ENCODE measurements around the gene ADAM33. TPM values are rescaled to one million over a fixed set of nuclear protein-coding genes. Genes with fewer than 3 reads are reported as not detected.

The ADAM33 gene
- polyA plus RNA-seq, 2 donors: 27.3 to 83.1 TPM

DNA sequence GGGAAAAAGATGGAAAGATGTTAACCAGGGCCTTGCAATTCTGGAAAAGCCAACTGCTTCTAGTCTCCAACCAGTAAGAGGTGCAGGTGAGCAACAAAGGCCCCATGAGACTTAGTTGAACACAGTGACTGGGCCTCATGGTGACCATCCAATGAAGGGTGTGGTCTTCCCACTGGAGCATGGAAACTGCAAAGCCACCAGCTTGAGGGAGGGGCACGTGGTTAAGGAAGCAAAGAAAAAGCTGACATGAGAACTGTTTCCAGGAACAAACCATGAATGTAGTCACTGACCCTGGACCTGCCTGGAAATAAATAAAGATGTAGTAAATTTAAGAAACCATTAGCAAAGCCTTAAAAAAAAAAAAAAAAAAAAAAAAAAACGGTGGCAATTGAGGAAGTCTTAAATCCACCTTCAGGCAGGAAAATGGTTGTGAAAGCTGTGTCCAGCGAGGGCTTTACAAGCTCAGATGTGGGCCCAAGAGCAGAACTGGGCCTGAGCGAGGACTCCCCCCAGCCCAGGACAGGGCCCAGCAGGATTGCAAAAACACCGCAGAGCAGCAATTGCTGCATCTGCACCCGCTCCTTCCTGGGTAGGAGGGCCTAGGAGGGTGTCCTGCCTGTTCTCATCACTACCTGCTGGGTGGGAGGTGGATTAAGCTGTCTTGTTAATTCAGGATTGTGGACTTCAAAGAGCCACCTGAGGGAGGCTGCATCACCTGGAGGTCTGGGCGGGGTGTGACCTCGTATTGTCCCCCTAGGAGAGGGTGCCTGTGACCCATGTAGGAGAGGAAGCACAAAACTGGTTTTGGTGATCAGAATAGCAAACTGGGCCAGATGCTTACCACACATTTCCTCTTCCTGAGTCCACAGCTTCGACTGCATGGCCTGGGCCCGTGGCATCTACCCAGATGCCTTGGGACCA is 28.9 kb downstream of the ADAM33 start:
- peaks cover 5 to 7% of the 10 kb centered on the region in 2 donors for H3K36me3 ChIP-seq (ENCODE audit: control insufficient read depth in 2 of 2, insufficient read depth in 2 of 2, low read length in 1 of 2)
- no peaks in the 10 kb centered on the region for H3K9me3 ChIP-seq (ENCODE audit: control insufficient read depth in 2 of 2, insufficient read depth in 1 of 2, low read depth in 1 of 2, low read length in 1 of 2)
- peaks cover 0 to 3% of the 10 kb centered on the region in 2 donors for H3K4me1 ChIP-seq (ENCODE audit: control insufficient read depth in 2 of 2, insufficient read depth in 2 of 2, low read length in 1 of 2)
- 78 to 85% methylated on average over 10 of the region's 10 CpGs for WGBS, 2 donors
- peak overlapping the region in 1 of 2 donors; percentile 63 for H3K27ac ChIP-seq (ENCODE audit: low read depth in 2 of 2, low read length in 1 of 2)
- no peaks in the 10 kb centered on the region for H3K27me3 ChIP-seq (ENCODE audit: control insufficient read depth in 1 of 2, insufficient read depth in 2 of 2, low read length in 2 of 2)
- no peak overlapping the region for H3K4me3 ChIP-seq (ENCODE audit: low read depth in 1 of 2, low read length in 2 of 2)

DNA sequence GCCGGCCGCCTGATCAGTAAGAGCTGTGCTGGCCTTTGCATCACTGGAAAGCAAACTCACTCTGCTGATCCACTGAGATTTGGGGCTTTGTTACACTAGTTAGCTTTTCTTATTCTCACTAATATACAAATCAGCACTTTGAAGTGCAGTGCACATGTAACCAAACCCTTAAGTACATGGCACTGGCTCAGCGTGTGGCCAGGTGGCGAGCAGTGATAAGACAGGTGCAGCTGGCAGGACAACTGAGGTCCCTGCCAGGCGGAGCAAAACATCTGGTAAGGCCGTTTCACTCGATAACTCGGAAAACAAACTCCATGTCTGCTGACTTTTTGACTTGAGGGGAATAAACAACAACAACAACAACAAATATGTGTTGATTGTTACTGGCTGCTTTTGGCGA is 29.6 kb downstream of the ADAM33 start:
- Histone ChIP-seq H3K4me3 (ENCODE audit: low read depth in 1 of 2, low read length in 2 of 2) (no peak overlapping the region), H3K27ac (ENCODE audit: low read depth in 2 of 2, low read length in 1 of 2) (no peak overlapping the region), H3K9me3 (ENCODE audit: control insufficient read depth in 2 of 2, insufficient read depth in 1 of 2, low read depth in 1 of 2, low read length in 1 of 2) (no peaks in the 10 kb centered on the region), H3K36me3 (ENCODE audit: control insufficient read depth in 2 of 2, insufficient read depth in 2 of 2, low read length in 1 of 2) (peaks cover 5 to 7% of the 10 kb centered on the region in 2 donors), H3K4me1 (ENCODE audit: control insufficient read depth in 2 of 2, insufficient read depth in 2 of 2, low read length in 1 of 2) (peaks cover 0 to 3% of the 10 kb centered on the region in 2 donors), H3K27me3 (ENCODE audit: control insufficient read depth in 1 of 2, insufficient read depth in 2 of 2, low read length in 2 of 2) (no peaks in the 10 kb centered on the region)
- WGBS, 2 donors: 78 to 95% methylated on average over 9 of the region's 9 CpGs

DNA sequence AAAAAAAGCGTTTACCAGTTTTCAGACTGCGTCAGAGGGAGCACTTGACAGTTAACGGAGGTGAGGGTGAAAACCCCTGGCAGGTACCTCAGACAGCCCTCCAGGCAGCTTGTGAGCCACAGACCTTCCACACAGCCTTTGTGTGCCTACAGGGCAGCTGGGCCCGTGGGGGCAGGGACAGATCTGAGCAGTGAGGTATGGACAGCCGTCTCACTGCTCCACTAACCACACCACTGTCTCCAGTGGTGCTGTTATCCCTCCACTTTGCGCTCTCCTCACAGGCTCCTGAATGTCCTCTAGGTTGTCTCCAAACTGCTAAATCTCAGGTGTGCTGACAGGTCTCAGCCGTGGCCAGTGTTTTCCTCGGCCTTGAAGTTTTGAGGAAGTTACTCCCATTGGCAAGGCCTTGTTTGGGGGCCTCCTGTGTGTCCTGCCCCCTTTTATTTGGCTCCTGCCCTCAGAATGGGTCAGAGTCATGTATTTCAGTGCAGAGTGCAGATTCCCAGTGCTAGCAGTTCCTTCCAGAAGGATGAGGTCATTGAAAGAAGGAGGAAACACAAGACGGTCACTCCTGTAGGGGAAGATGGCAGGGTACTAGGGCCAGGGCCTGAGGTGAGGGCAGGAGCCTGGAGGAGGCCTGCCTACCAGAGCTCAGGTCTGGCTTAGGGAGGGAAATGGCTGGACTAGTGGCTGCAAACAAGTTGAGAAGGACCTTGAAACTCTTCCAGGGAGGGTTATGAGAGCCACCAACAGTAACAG is 30.4 kb downstream of the ADAM33 start:
- Histone ChIP-seq H3K9me3 (ENCODE audit: control insufficient read depth in 2 of 2, insufficient read depth in 1 of 2, low read depth in 1 of 2, low read length in 1 of 2) (no peaks in the 10 kb centered on the region), H3K27ac (ENCODE audit: low read depth in 2 of 2, low read length in 1 of 2) (no peak overlapping the region), H3K36me3 (ENCODE audit: control insufficient read depth in 2 of 2, insufficient read depth in 2 of 2, low read length in 1 of 2) (peaks cover 7 to 8% of the 10 kb centered on the region in 2 donors), H3K4me3 (ENCODE audit: low read depth in 1 of 2, low read length in 2 of 2) (no peak overlapping the region), H3K4me1 (ENCODE audit: control insufficient read depth in 2 of 2, insufficient read depth in 2 of 2, low read length in 1 of 2) (peaks cover 0 to 3% of the 10 kb centered on the region in 2 donors), H3K27me3 (ENCODE audit: control insufficient read depth in 1 of 2, insufficient read depth in 2 of 2, low read length in 2 of 2) (no peaks in the 10 kb centered on the region)
- 75 to 88% methylated on average over 9 of the region's 9 CpGs for WGBS, 2 donors

DNA sequence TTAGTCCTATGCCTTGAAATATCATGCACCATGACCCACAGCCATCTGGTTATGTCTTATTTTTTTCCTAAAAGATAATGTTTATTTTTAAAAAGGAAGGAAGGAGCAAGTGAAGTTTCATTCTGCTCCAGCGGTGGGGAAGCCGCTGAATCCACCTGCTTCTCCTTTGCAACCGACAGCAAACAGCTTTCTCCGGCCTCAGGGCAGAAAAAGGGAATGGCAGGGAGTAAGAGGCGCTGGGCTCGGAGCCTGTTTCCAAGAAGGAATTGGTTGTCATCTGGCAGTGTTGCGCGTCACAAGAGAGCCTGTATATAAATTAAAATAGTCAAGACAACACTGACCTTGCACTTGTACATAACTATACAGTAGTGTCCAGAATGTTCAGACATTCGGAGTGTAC is 32.9 kb downstream of the ADAM33 start:
- Histone ChIP-seq H3K4me3 (ENCODE audit: low read depth in 1 of 2, low read length in 2 of 2) (no peak overlapping the region), H3K36me3 (ENCODE audit: control insufficient read depth in 2 of 2, insufficient read depth in 2 of 2, low read length in 1 of 2) (peaks cover 7 to 16% of the 10 kb centered on the region in 2 donors), H3K4me1 (ENCODE audit: control insufficient read depth in 2 of 2, insufficient read depth in 2 of 2, low read length in 1 of 2) (peaks cover 0 to 3% of the 10 kb centered on the region in 2 donors), H3K27ac (ENCODE audit: low read depth in 2 of 2, low read length in 1 of 2) (no peak overlapping the region), H3K9me3 (ENCODE audit: control insufficient read depth in 2 of 2, insufficient read depth in 1 of 2, low read depth in 1 of 2, low read length in 1 of 2) (no peaks in the 10 kb centered on the region), H3K27me3 (ENCODE audit: control insufficient read depth in 1 of 2, insufficient read depth in 2 of 2, low read length in 2 of 2) (no peaks in the 10 kb centered on the region)
- 87 to 90% methylated on average over 9 of the region's 9 CpGs for WGBS, 2 donors

DNA sequence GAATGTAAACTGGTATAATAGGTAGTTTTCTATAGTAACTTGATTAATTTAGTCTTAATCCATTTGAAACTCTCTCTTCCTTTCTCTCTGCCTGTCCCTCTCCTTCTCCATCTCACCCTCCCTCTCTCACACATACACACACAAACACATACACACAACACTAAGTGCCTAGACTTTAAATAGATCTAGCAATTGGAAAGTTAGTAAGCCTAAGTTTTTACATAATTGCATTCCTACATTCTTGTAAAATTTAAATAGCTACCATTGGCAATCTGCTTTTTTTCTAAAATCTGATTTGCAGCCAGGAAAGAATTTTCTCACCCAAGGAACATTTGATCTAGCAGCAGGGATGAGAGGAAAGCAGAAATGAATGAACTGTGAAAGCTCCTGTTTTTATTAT is 34.3 kb downstream of the ADAM33 start:
- H3K27me3 ChIP-seq (ENCODE audit: control insufficient read depth in 1 of 2, insufficient read depth in 2 of 2, low read length in 2 of 2): no peaks in the 10 kb centered on the region
- peaks cover 7 to 16% of the 10 kb centered on the region in 2 donors for H3K36me3 ChIP-seq (ENCODE audit: control insufficient read depth in 2 of 2, insufficient read depth in 2 of 2, low read length in 1 of 2)
- no peak overlapping the region for H3K4me3 ChIP-seq (ENCODE audit: low read depth in 1 of 2, low read length in 2 of 2)
- no peak overlapping the region for H3K27ac ChIP-seq (ENCODE audit: low read depth in 2 of 2, low read length in 1 of 2)
- no peaks in the 10 kb centered on the region for H3K9me3 ChIP-seq (ENCODE audit: control insufficient read depth in 2 of 2, insufficient read depth in 1 of 2, low read depth in 1 of 2, low read length in 1 of 2)
- H3K4me1 ChIP-seq (ENCODE audit: control insufficient read depth in 2 of 2, insufficient read depth in 2 of 2, low read length in 1 of 2): no peaks in the 10 kb centered on the region

DNA sequence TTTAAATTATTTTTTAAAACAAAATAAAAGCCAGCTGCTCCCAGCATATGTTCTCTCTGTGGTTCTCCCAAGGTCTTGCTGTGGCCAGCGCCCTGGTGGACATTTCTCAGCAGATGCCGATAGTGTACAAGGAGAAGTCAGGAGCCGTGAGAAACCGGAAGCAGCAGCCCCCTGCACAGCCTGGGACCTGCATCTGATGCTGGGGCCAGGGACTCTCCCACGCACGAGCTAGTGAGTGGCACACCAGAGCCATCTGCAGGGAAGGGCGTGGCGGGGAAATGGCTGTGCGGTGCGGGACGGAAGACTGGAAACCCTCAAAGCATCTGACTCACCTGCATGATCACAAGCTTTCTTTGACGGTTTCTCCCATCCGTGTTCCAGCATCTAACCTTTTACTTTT is 35.2 kb downstream of the ADAM33 start:
- no peaks in the 10 kb centered on the region for H3K9me3 ChIP-seq (ENCODE audit: control insufficient read depth in 2 of 2, insufficient read depth in 1 of 2, low read depth in 1 of 2, low read length in 1 of 2)
- H3K4me3 ChIP-seq (ENCODE audit: low read depth in 1 of 2, low read length in 2 of 2): no peak overlapping the region
- H3K36me3 ChIP-seq (ENCODE audit: control insufficient read depth in 2 of 2, insufficient read depth in 2 of 2, low read length in 1 of 2): peaks cover 7 to 20% of the 10 kb centered on the region in 2 donors
- H3K27ac ChIP-seq (ENCODE audit: low read depth in 2 of 2, low read length in 1 of 2): no peak overlapping the region
- WGBS, 2 donors: 85 to 88% methylated on average over 13 of the region's 13 CpGs
- no peaks in the 10 kb centered on the region for H3K4me1 ChIP-seq (ENCODE audit: control insufficient read depth in 2 of 2, insufficient read depth in 2 of 2, low read length in 1 of 2)
- H3K27me3 ChIP-seq (ENCODE audit: control insufficient read depth in 1 of 2, insufficient read depth in 2 of 2, low read length in 2 of 2): no peaks in the 10 kb centered on the region

DNA sequence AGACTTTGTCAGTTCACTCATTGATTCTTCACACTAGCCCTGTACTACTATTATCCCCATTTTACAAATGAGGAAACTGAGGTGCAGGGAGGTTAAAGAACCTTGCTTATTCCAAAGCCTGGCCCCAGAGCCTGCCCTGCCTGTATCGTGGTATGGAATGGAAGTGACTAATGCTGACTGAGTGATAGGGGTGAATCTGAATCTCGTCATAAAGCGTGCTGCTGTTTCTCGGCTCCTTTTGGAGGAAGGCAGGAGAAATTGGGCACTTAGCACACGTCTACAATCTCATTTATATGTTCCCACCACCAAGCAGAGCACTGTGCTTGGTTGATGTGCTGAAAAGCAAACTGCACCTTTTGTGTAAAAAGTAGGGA is 35.8 kb downstream of the ADAM33 start:
- Histone ChIP-seq H3K4me3 (ENCODE audit: low read depth in 1 of 2, low read length in 2 of 2) (no peak overlapping the region), H3K36me3 (ENCODE audit: control insufficient read depth in 2 of 2, insufficient read depth in 2 of 2, low read length in 1 of 2) (peaks cover 7 to 17% of the 10 kb centered on the region in 2 donors), H3K27me3 (ENCODE audit: control insufficient read depth in 1 of 2, insufficient read depth in 2 of 2, low read length in 2 of 2) (no peaks in the 10 kb centered on the region), H3K27ac (ENCODE audit: low read depth in 2 of 2, low read length in 1 of 2) (no peak overlapping the region), H3K4me1 (ENCODE audit: control insufficient read depth in 2 of 2, insufficient read depth in 2 of 2, low read length in 1 of 2) (no peaks in the 10 kb centered on the region), H3K9me3 (ENCODE audit: control insufficient read depth in 2 of 2, insufficient read depth in 1 of 2, low read depth in 1 of 2, low read length in 1 of 2) (no peaks in the 10 kb centered on the region)
- 81 to 88% methylated on average over 5 of the region's 5 CpGs for WGBS, 2 donors

DNA sequence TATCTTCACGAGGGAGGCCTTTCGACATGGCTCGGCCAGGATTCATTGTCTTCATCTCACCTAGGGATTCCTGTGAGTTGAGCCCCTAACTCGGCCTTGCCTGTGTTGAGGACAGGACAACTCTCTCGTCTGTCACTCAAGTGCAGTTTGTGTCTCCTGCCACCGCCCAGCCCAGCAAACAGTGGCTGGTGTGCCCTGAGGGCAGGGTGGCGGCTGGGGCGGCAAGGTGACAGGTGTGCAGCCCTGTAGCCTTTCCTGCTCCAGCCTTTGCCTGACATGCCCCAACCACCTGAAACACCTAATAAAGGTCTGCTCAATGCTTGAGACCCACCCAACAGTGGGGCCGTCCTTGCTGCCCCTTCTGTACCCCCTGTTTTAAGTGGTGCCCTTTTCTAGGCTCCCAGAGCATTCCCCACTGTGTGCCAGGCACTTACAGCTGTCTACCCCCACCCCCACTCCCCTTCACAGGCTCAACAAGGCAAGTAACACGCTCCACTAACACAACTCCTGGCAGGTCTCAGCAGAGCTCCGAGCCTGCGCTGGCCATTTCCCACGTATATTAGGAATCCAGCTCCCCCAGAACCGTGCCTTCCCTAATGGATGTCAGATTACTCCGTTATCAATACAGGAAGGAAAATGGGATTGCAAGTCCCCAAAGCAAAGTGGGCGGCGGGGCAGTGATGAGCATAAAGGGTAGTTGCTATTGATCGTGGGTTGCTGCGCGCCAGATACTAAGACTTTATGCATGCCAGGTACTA is 36.3 kb downstream of the ADAM33 start:
- no peak overlapping the region for H3K4me3 ChIP-seq (ENCODE audit: low read depth in 1 of 2, low read length in 2 of 2)
- no peaks in the 10 kb centered on the region for H3K9me3 ChIP-seq (ENCODE audit: control insufficient read depth in 2 of 2, insufficient read depth in 1 of 2, low read depth in 1 of 2, low read length in 1 of 2)
- H3K4me1 ChIP-seq (ENCODE audit: control insufficient read depth in 2 of 2, insufficient read depth in 2 of 2, low read length in 1 of 2): no peaks in the 10 kb centered on the region
- peaks cover 7 to 16% of the 10 kb centered on the region in 2 donors for H3K36me3 ChIP-seq (ENCODE audit: control insufficient read depth in 2 of 2, insufficient read depth in 2 of 2, low read length in 1 of 2)
- no peak overlapping the region for H3K27ac ChIP-seq (ENCODE audit: low read depth in 2 of 2, low read length in 1 of 2)
- 89 to 93% methylated on average over 20 of the region's 20 CpGs for WGBS, 2 donors
- H3K27me3 ChIP-seq (ENCODE audit: control insufficient read depth in 1 of 2, insufficient read depth in 2 of 2, low read length in 2 of 2): no peaks in the 10 kb centered on the region

DNA sequence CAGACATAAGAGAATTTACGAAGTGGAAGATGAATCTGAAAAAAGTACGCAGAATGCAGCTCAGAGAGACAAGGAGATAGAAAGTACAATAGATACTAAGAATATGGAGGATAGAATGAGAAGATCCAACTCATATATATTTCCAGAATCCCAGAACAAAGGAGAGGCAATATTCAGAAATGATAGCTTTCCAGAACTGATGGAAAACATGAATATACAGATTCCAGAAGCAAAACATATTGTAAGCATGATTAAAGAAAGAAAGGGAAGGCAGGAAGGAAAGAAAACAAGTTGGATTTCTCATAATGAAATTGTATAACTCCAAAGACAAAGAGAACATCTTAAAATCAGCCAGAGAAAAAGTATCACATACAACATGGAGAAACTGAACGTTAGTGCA is 41.6 kb downstream of the ADAM33 start:
- Histone ChIP-seq H3K4me3 (ENCODE audit: low read depth in 1 of 2, low read length in 2 of 2) (no peak overlapping the region), H3K27me3 (ENCODE audit: control insufficient read depth in 1 of 2, insufficient read depth in 2 of 2, low read length in 2 of 2) (no peaks in the 10 kb centered on the region), H3K36me3 (ENCODE audit: control insufficient read depth in 2 of 2, insufficient read depth in 2 of 2, low read length in 1 of 2) (peaks cover 0 to 14% of the 10 kb centered on the region in 2 donors), H3K9me3 (ENCODE audit: control insufficient read depth in 2 of 2, insufficient read depth in 1 of 2, low read depth in 1 of 2, low read length in 1 of 2) (no peaks in the 10 kb centered on the region), H3K27ac (ENCODE audit: low read depth in 2 of 2, low read length in 1 of 2) (no peak overlapping the region), H3K4me1 (ENCODE audit: control insufficient read depth in 2 of 2, insufficient read depth in 2 of 2, low read length in 1 of 2) (no peaks in the 10 kb centered on the region)
- WGBS, 2 donors: 81 to 97% methylated on average over 3 of the region's 3 CpGs
